Myocyte (in vitro differentiated cells): ENCODE results near the gene DPRX. TPM values are rescaled to one million over a fixed set of nuclear protein-coding genes. Genes with fewer than 3 reads are reported as not detected.
A peak's percentile ranks its signal among the peaks of the same experiment; 100 is the strongest.
"Not testable (repeated sequence)": the region's sequence is repeated elsewhere in the genome, so short reads cannot be mapped to it uniquely, and the experiment has no call there.

Experiments used
- DNase-seq: peaks from one replicate; pipeline ENCODE4 v3.0.0-alpha.2; 2012; ENCODE audit warnings: low read depth
- total RNA-seq: library from RNA; depleted of rRNA; stranded (reverse); fragments of >200 nt; gene quantifications from 2 replicates; pipeline ENCODE4 v1.2.3, GENCODE V29; 2014

DPRX gene
- total RNA-seq, 1 donor from 2014 or later = not detected

GRCh38 chr19:53644061-53644816 is 12.4 kb downstream of the DPRX start:
- DNase-seq = no peak

- no peak for DNase-seq
Measured at GRCh38 chr19:53646144-53646543, 14.3 kb downstream of the DPRX start.

GRCh38 chr19:53647350-53647749 is 15.6 kb downstream of the DPRX start:
- DNase-seq = no peak

GRCh38 chr19:53647792-53648191 is 16.0 kb downstream of the DPRX start:
- DNase-seq = no peak

- no peak for DNase-seq
Measured at GRCh38 chr19:53649746-53650593, 18.2 kb downstream of the DPRX start.

GRCh38 chr19:53652476-53652875 is 20.7 kb downstream of the DPRX start:
- DNase-seq = no peak

GRCh38 chr19:53655042-53655665 is 23.4 kb downstream of the DPRX start:
- DNase-seq = no peak

GRCh38 chr19:53657330-53657729 is 25.5 kb downstream of the DPRX start:
- DNase-seq = no peak

GRCh38 chr19:53657778-53658177 is 26.0 kb downstream of the DPRX start:
- no peak for DNase-seq

GRCh38 chr19:53659292-53659691 is 27.5 kb downstream of the DPRX start:
- DNase-seq = peak; percentile 2

GRCh38 chr19:53660584-53660983 is 28.8 kb downstream of the DPRX start:
- no peak for DNase-seq

GRCh38 chr19:53662209-53662608 is 30.4 kb downstream of the DPRX start:
- no peak for DNase-seq

- DNase-seq = no peak
Measured at GRCh38 chr19:53664152-53664551, 32.4 kb downstream of the DPRX start.

GRCh38 chr19:53664760-53665159 is 33.0 kb downstream of the DPRX start:
- no peak for DNase-seq

- not testable (repeated sequence) for DNase-seq
Measured at GRCh38 chr19:53666331-53666730, 34.5 kb downstream of the DPRX start.

GRCh38 chr19:53668804-53669203 is 37.0 kb downstream of the DPRX start:
- DNase-seq = not testable (repeated sequence)

GRCh38 chr19:53670345-53670744 is 38.5 kb downstream of the DPRX start:
- DNase-seq = no peak

- no peak for DNase-seq
Measured at GRCh38 chr19:53671663-53672062, 39.9 kb downstream of the DPRX start.
